Keratinocyte (primary cell): ENCODE data around the gene NLRC3. TPM values are rescaled to one million over a fixed set of nuclear protein-coding genes. Genes with fewer than 3 reads are reported as not detected.
A peak's percentile ranks its signal among the peaks of the same experiment; 100 is the strongest.

Experiments
- DNase-seq: peaks from one replicate; pipeline ENCODE4 v3.0.0-alpha.2; 2011; ENCODE audit warnings: low read depth, missing footprints, low spot score
- FAIRE-seq: peaks from 2 replicates; lab custom pipeline; 2011; peaks lifted over from hg19 to GRCh38; lab: Jason Lieb, UNC
- H2AFZ ChIP-seq: 2 replicates; pipeline ENCODE4 v1.6.0; 2012; ENCODE audit warnings: low read length, control low read depth, inconsistent platforms; ENCODE audit not compliant: control insufficient read depth
- H3K27ac ChIP-seq: 2 replicates; pipeline ENCODE4 v1.5.1; 2011; ENCODE audit warnings: low read length; ENCODE audit not compliant: control insufficient read depth, insufficient read depth
- H3K27me3 ChIP-seq: 3 replicates; pipeline ENCODE4 v1.6.0; 2011; ENCODE audit warnings: low read length; ENCODE audit not compliant: control insufficient read depth, insufficient read depth; ENCODE audit errors: extremely low read depth
- H3K36me3 ChIP-seq, 2 experiments: 2 replicates in 1 of 2; 3 replicates in 1 of 2; pipeline ENCODE4 v1.5.1; 2011; ENCODE audit warnings: low read length in 2 of 2, mild to moderate bottlenecking in 1 of 2; ENCODE audit not compliant: control insufficient read depth in 2 of 2, insufficient read depth in 2 of 2; ENCODE audit errors: extremely low read depth in 1 of 2
- H3K4me1 ChIP-seq: 3 replicates; pipeline ENCODE4 v1.5.1; 2011; ENCODE audit warnings: low read length; ENCODE audit not compliant: control insufficient read depth, insufficient read depth; ENCODE audit errors: extremely low read depth
- H3K4me2 ChIP-seq: 3 replicates; pipeline ENCODE4 v1.6.0; 2011; ENCODE audit warnings: low read depth, low read length; ENCODE audit not compliant: control insufficient read depth, insufficient read depth; ENCODE audit errors: extremely low read depth
- H3K4me3 ChIP-seq, 3 experiments: fragments of 200-600 bp in 1 of 3; sonication (generic) in 1 of 3; 2 replicates in 2 of 3; 3 replicates in 1 of 3; pipeline ENCODE4 v1.5.1; 2011 to 2016; ENCODE audit warnings: low read length in 3 of 3, mild to moderate bottlenecking in 3 of 3, control low read depth in 2 of 3, inconsistent platforms in 1 of 3, low read depth in 1 of 3, mixed read lengths in 1 of 3, mixed run types in 1 of 3, moderate library complexity in 1 of 3; ENCODE audit not compliant: control insufficient read depth in 2 of 3, insufficient read depth in 2 of 3; ENCODE audit errors: extremely low read depth in 1 of 3
- H3K79me2 ChIP-seq: 2 replicates; pipeline ENCODE4 v1.6.0; 2012; ENCODE audit warnings: low read length; ENCODE audit not compliant: control insufficient read depth, insufficient read depth
- H3K9ac ChIP-seq: 3 replicates; pipeline ENCODE4 v1.6.0; 2011; ENCODE audit warnings: low read length; ENCODE audit not compliant: control insufficient read depth, insufficient read depth; ENCODE audit errors: extremely low read depth
- H3K9me1 ChIP-seq: 3 replicates; pipeline ENCODE4 v1.6.0; 2011; ENCODE audit warnings: low read length; ENCODE audit not compliant: control insufficient read depth, insufficient read depth; ENCODE audit errors: extremely low read depth
- H3K9me3 ChIP-seq: 2 replicates; pipeline ENCODE4 v1.5.1; 2012; ENCODE audit warnings: low read depth, low read length; ENCODE audit not compliant: control insufficient read depth
- H4K20me1 ChIP-seq: 3 replicates; pipeline ENCODE4 v1.6.0; 2011; ENCODE audit warnings: low read length; ENCODE audit not compliant: control insufficient read depth, insufficient read depth; ENCODE audit errors: extremely low read depth
- EZH2 ChIP-seq: IDR thresholded peaks from one replicate; pipeline ENCODE4 v1.6.1; 2012; ENCODE audit warnings: inconsistent platforms, mild to moderate bottlenecking, low read length, moderate library complexity
- dilution Hi-C: fragments of 300-500 bp; cut with MboI; formaldehyde crosslinking; loops from one replicate; pipeline ENCODE4 v1.7.0; 2020; ENCODE audit warnings: low sequenced_read_pairs; ENCODE audit not compliant: extremely low pct_ligation_motif_present
- polyA plus RNA-seq, 5 experiments: library from polyadenylated mRNA; depleted of rRNA in 3 of 5; stranded (reverse) in 3 of 5; stranded (forward) in 1 of 5; unstranded in 1 of 5; fragments of >200 nt; gene quantifications; 1 replicate in 1 of 5; 2 replicates in 3 of 5; 3 replicates in 1 of 5; pipeline versions ENCODE4 v1.2.1 to v1.2.3, GENCODE V29; 2011 to 2012; ENCODE audit warnings: missing spikeins in 2 of 5, low read depth in 1 of 5, low replicate concordance in 1 of 5
- TF ChIP-seq, protein P1 (sequence below), 3 experiments: IDR thresholded peaks in 1 of 3; conservative IDR thresholded peaks in 1 of 3; optimal IDR thresholded peaks in 1 of 3; 2 replicates in 2 of 3; 3 replicates in 1 of 3; pipeline versions ENCODE3 to v1.5.1; 2011; ENCODE audit warnings: low read length in 3 of 3, mild to moderate bottlenecking in 3 of 3, moderate library complexity in 2 of 3, control low read depth in 1 of 3, inconsistent platforms in 1 of 3; ENCODE audit not compliant: insufficient read depth in 2 of 3; ENCODE audit errors: extremely low read depth in 1 of 3

The NLRC3 gene
- polyA plus RNA-seq, 1 donor (not counting 4 experiments of a cell fraction or from before 2014, with no cell fraction given): not detected

GRCh38 chr16:3490911-3491629 lies 86.1 kb downstream of the NLRC3 start:
- dilution Hi-C loops: no loop called here
- no peaks in the 10 kb centered on the region for H3K9me1 ChIP-seq
- no peaks in the 10 kb centered on the region for H4K20me1 ChIP-seq
- no peak overlapping the region for H3K27ac ChIP-seq
- H3K9me3 ChIP-seq: no peaks in the 10 kb centered on the region
- H3K4me2 ChIP-seq: no peak overlapping the region
- FAIRE-seq (no peak), DNase-seq (no peak)
- H2AFZ ChIP-seq: no peak overlapping the region
- H3K9ac ChIP-seq: no peak overlapping the region
- no peaks in the 10 kb centered on the region for H3K27me3 ChIP-seq
- no peaks in the 10 kb centered on the region for H3K4me1 ChIP-seq
- no peak overlapping the region for H3K4me3 ChIP-seq
- no peaks in the 10 kb centered on the region for H3K79me2 ChIP-seq
- H3K36me3 ChIP-seq: peaks cover 2 to 10% of the 10 kb centered on the region in 2 experiments
- TF ChIP-seq, protein P1, sequence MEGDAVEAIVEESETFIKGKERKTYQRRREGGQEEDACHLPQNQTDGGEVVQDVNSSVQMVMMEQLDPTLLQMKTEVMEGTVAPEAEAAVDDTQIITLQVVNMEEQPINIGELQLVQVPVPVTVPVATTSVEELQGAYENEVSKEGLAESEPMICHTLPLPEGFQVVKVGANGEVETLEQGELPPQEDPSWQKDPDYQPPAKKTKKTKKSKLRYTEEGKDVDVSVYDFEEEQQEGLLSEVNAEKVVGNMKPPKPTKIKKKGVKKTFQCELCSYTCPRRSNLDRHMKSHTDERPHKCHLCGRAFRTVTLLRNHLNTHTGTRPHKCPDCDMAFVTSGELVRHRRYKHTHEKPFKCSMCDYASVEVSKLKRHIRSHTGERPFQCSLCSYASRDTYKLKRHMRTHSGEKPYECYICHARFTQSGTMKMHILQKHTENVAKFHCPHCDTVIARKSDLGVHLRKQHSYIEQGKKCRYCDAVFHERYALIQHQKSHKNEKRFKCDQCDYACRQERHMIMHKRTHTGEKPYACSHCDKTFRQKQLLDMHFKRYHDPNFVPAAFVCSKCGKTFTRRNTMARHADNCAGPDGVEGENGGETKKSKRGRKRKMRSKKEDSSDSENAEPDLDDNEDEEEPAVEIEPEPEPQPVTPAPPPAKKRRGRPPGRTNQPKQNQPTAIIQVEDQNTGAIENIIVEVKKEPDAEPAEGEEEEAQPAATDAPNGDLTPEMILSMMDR (optimal IDR thresholded peaks at IDR 0.05 in 1 of 3, IDR thresholded peaks at IDR 0.05 in 1 of 3, conservative IDR thresholded peaks at IDR 0.05 in 1 of 3; ENCODE audit: extremely low read depth in 1 of 3, insufficient read depth in 2 of 3, low read length in 3 of 3): peak in 1 of 3 experiments; percentile 1
- TF ChIP-seq EZH2: no peak

Other genes with a start within 250 kb of the NLRC3 start
- gene OR2C1, start 221.5 kb downstream of the NLRC3 start, polyA plus RNA-seq: 0.14 to 0.15 TPM (median 0.14 TPM) in 3 replicates
- 17.2 to 21.7 TPM (median 17.3 TPM) in 3 replicates for gene ZSCAN32, start 176.4 kb downstream of the NLRC3 start, polyA plus RNA-seq
- 6.0 to 9.2 TPM (median 8.0 TPM) in 3 replicates for gene ZNF174, start 176.2 kb downstream of the NLRC3 start, polyA plus RNA-seq
- 1.4 to 1.7 TPM (median 1.5 TPM) in 3 replicates for gene ZNF597, start 133.9 kb downstream of the NLRC3 start, polyA plus RNA-seq
- gene NAA60, start 133.7 kb downstream of the NLRC3 start, polyA plus RNA-seq: 19.4 to 30.3 TPM (median 29.0 TPM) in 3 replicates
- not detected in 3 replicates for gene C16orf90, start 81.9 kb downstream of the NLRC3 start, polyA plus RNA-seq
- gene CLUAP1, start 76.4 kb downstream of the NLRC3 start, polyA plus RNA-seq: 10.3 to 27.4 TPM (median 17.9 TPM) in 3 replicates
- 1.5 to 2.0 TPM (median 1.7 TPM) in 3 replicates for gene SLX4, start 34.2 kb upstream of the NLRC3 start, polyA plus RNA-seq
- 3.0 to 10.8 TPM (median 5.2 TPM) in 3 replicates for gene DNASE1, start 77.3 kb upstream of the NLRC3 start, polyA plus RNA-seq
- gene TRAP1, start 140.1 kb upstream of the NLRC3 start, polyA plus RNA-seq: 92.1 to 136 TPM (median 106 TPM) in 3 replicates